ENCODE measurements around the gene SNTN.

SNTN gene

DNA sequence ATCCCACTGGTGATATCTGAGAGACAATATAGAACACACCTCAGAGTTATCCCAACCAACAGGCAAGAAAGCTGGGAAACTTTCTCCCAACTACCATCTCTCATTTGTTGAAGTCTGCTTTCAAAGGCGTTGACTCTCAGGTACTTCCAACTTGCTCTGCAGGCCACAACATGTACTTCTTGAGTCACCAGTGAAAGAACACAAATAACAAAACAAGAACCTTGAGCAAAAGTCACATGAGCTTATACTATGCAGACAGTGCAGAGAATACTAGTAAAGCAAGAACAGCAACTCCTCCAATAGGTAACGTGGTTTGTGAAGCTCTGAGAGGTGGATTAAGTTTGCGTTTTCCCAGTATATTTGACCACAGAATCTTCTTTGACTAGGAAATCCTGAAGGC is 20.6 kb downstream of the SNTN start:
- Histone ChIP-seq H3K4me1 (ENCODE audit: control insufficient read depth, insufficient read depth, low read length) (no peaks in the 10 kb centered on the region), H3K36me3 (ENCODE audit: control insufficient read depth, insufficient read depth, low read length) (no peaks in the 10 kb centered on the region), H3K4me3 (ENCODE audit: low read depth, low read length) (no peak overlapping the region), H3K27me3 (ENCODE audit: control insufficient read depth, insufficient read depth, low read length) (no peaks in the 10 kb centered on the region), H3K27ac (ENCODE audit: low read depth, low read length) (no peak overlapping the region), H3K9me3 (ENCODE audit: control insufficient read depth, insufficient read depth, low read length) (no peaks in the 10 kb centered on the region), H3K9ac (ENCODE audit: low read depth, low read length) (no peak overlapping the region)

GRCh38 chr3:63674586-63674985 is 22.1 kb downstream of the SNTN start:
- no peaks in the 10 kb centered on the region for H3K36me3 ChIP-seq (ENCODE audit: control insufficient read depth, insufficient read depth, low read length)
- H3K9me3 ChIP-seq (ENCODE audit: control insufficient read depth, insufficient read depth, low read length) = no peaks in the 10 kb centered on the region
- no peaks in the 10 kb centered on the region for H3K27me3 ChIP-seq (ENCODE audit: control insufficient read depth, insufficient read depth, low read length)
- H3K4me1 ChIP-seq (ENCODE audit: control insufficient read depth, insufficient read depth, low read length) = no peaks in the 10 kb centered on the region
- no peak overlapping the region for H3K27ac ChIP-seq (ENCODE audit: low read depth, low read length)
- no peak overlapping the region for H3K9ac ChIP-seq (ENCODE audit: low read depth, low read length)
- H3K4me3 ChIP-seq (ENCODE audit: low read depth, low read length) = no peak overlapping the region

DNA sequence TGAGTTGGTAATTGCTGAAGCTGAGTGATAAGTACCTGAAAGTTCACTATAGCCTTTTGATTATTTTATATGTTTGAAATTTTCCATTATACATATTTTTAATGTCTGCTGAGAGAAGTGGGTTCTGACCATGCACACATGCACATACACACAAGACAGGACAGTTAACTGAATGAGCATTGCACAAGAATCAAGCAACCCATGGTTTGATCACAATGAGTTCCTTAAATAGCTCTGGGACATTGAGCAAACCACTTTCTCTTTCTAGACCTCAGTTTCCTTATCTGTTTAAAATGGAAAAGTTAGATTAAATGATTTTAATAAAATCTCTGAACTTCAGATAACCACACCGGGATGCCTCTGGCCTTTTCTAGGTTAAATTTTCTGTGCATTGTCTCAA is 26.7 kb downstream of the SNTN start:
- no peaks in the 10 kb centered on the region for H3K4me1 ChIP-seq (ENCODE audit: control insufficient read depth, insufficient read depth, low read length)
- no peaks in the 10 kb centered on the region for H3K9me3 ChIP-seq (ENCODE audit: control insufficient read depth, insufficient read depth, low read length)
- H3K36me3 ChIP-seq (ENCODE audit: control insufficient read depth, insufficient read depth, low read length) = no peaks in the 10 kb centered on the region
- no peak overlapping the region for H3K27ac ChIP-seq (ENCODE audit: low read depth, low read length)
- H3K9ac ChIP-seq (ENCODE audit: low read depth, low read length) = no peak overlapping the region
- H3K4me3 ChIP-seq (ENCODE audit: low read depth, low read length) = no peak overlapping the region
- H3K27me3 ChIP-seq (ENCODE audit: control insufficient read depth, insufficient read depth, low read length) = no peaks in the 10 kb centered on the region

- no peaks in the 10 kb centered on the region for H3K4me1 ChIP-seq (ENCODE audit: control insufficient read depth, insufficient read depth, low read length)
- H3K27me3 ChIP-seq (ENCODE audit: control insufficient read depth, insufficient read depth, low read length) = no peaks in the 10 kb centered on the region
- H3K9ac ChIP-seq (ENCODE audit: low read depth, low read length) = no peak overlapping the region
- no peak overlapping the region for H3K4me3 ChIP-seq (ENCODE audit: low read depth, low read length)
- no peaks in the 10 kb centered on the region for H3K9me3 ChIP-seq (ENCODE audit: control insufficient read depth, insufficient read depth, low read length)
- no peak overlapping the region for H3K27ac ChIP-seq (ENCODE audit: low read depth, low read length)
- H3K36me3 ChIP-seq (ENCODE audit: control insufficient read depth, insufficient read depth, low read length) = no peaks in the 10 kb centered on the region
Measured at GRCh38 chr3:63684081-63684480, 31.6 kb downstream of the SNTN start.

DNA sequence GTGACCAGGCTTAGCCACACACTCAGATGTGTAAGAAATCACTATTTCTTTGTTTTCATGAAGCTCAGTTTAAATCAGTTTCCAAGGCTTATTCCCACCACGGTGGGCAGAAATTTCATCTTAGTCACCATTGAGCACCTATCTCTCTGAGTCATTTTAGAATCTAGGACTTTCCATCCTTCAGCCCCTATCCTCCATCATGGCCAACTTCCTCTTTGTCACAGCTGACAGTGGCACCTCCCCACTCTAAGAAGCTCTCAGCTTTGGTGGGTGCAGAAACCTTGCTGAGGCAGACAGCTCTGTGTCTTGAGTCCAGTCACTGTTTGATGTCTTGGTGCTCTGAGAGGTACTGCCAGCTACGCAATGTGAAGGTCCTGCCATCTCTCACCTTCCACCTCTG is 32.9 kb downstream of the SNTN start:
- no peak overlapping the region for H3K4me3 ChIP-seq (ENCODE audit: low read depth, low read length)
- H3K36me3 ChIP-seq (ENCODE audit: control insufficient read depth, insufficient read depth, low read length) = no peaks in the 10 kb centered on the region
- H3K9ac ChIP-seq (ENCODE audit: low read depth, low read length) = no peak overlapping the region

DNA sequence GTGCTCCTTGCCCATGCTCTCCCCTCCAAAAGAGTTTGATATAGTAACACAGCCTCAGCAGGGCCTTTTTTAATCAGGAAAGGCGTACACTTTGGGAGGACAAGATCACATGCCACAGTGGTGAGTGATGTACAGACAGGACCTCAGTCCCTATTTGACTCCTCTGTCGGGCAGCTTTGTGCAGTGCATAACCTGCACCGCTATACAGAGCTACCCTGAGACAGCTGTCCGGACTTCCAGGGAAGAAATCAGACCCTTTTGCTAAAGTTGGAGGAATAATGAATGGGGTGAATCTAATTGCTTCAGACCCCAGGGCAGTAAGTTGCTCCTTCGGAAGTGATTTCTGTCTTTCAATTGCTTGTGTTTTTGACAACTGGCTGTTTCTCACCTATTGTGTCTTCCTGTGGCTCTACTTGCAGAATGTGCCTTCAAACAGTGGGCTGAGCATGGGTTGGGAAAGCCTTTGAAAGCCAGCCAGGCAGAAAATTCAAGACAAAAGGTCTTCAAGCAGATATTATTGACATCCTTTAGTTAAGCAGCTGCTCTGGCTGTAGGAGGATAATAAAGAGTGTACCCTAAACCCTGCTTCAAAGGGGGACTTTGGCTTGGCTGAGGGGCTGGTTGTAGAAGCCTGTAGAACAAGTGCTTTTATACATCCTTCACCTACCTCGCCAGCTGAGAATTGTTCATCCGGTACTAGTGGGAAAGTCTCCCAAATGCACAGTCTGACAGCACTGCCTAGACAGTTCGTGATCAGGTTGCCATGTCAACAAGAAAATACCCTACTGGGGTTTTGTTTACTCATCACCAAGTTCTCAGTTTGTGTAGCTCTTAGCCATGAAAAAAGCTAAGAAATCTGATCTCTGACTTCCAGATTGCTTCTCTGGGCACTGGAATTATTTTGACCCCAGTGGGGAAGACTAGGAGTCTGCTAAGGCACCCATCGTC is 35.1 kb downstream of the SNTN start:
- no peaks in the 10 kb centered on the region for H3K36me3 ChIP-seq (ENCODE audit: control insufficient read depth, insufficient read depth, low read length)
- H3K4me1 ChIP-seq (ENCODE audit: control insufficient read depth, insufficient read depth, low read length) = no peaks in the 10 kb centered on the region
- no peaks in the 10 kb centered on the region for H3K9me3 ChIP-seq (ENCODE audit: control insufficient read depth, insufficient read depth, low read length)
- no peak overlapping the region for H3K4me3 ChIP-seq (ENCODE audit: low read depth, low read length)
- H3K27ac ChIP-seq (ENCODE audit: low read depth, low read length) = no peak overlapping the region
- H3K9ac ChIP-seq (ENCODE audit: low read depth, low read length) = no peak overlapping the region
- no peaks in the 10 kb centered on the region for H3K27me3 ChIP-seq (ENCODE audit: control insufficient read depth, insufficient read depth, low read length)

More for the DNA sequence above, 32.9 kb downstream of the SNTN start:
- H3K4me1 ChIP-seq (ENCODE audit: control insufficient read depth, insufficient read depth, low read length) = no peaks in the 10 kb centered on the region
- H3K9me3 ChIP-seq (ENCODE audit: control insufficient read depth, insufficient read depth, low read length) = no peaks in the 10 kb centered on the region
- no peaks in the 10 kb centered on the region for H3K27me3 ChIP-seq (ENCODE audit: control insufficient read depth, insufficient read depth, low read length)
- no peak overlapping the region for H3K27ac ChIP-seq (ENCODE audit: low read depth, low read length)

- no peak overlapping the region for H3K4me3 ChIP-seq (ENCODE audit: low read depth, low read length)
- H3K27me3 ChIP-seq (ENCODE audit: control insufficient read depth, insufficient read depth, low read length) = no peaks in the 10 kb centered on the region
- H3K27ac ChIP-seq (ENCODE audit: low read depth, low read length) = no peak overlapping the region
- no peaks in the 10 kb centered on the region for H3K36me3 ChIP-seq (ENCODE audit: control insufficient read depth, insufficient read depth, low read length)
- H3K4me1 ChIP-seq (ENCODE audit: control insufficient read depth, insufficient read depth, low read length) = no peaks in the 10 kb centered on the region
- no peak overlapping the region for H3K9ac ChIP-seq (ENCODE audit: low read depth, low read length)
- peaks cover 12% of the 10 kb centered on the region for H3K9me3 ChIP-seq (ENCODE audit: control insufficient read depth, insufficient read depth, low read length)
Measured at GRCh38 chr3:63689285-63689684, 36.8 kb downstream of the SNTN start.

DNA sequence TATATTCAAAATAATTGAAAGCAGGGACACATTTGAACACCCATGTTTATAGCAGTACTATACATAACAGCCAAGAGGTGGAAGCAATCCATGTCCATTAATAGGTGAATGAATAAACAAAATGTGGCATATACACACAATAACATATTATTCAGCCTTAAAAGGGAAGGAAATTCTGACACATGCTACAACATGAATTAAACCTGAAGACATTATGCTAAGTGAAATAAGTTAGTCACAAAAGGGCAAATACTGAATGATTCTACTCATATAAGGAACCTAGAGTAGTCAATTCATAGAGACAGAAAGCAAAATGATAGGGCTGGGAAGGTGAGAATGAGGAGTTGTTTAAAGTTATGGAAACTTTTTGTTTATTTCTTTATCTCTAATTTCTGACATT is 40.9 kb downstream of the SNTN start:
- no peaks in the 10 kb centered on the region for H3K27me3 ChIP-seq (ENCODE audit: control insufficient read depth, insufficient read depth, low read length)
- no peak overlapping the region for H3K27ac ChIP-seq (ENCODE audit: low read depth, low read length)
- peaks cover 12% of the 10 kb centered on the region for H3K9me3 ChIP-seq (ENCODE audit: control insufficient read depth, insufficient read depth, low read length)
- no peaks in the 10 kb centered on the region for H3K36me3 ChIP-seq (ENCODE audit: control insufficient read depth, insufficient read depth, low read length)
- H3K4me1 ChIP-seq (ENCODE audit: control insufficient read depth, insufficient read depth, low read length) = no peaks in the 10 kb centered on the region
- H3K9ac ChIP-seq (ENCODE audit: low read depth, low read length) = no peak overlapping the region
- no peak overlapping the region for H3K4me3 ChIP-seq (ENCODE audit: low read depth, low read length)

DNA sequence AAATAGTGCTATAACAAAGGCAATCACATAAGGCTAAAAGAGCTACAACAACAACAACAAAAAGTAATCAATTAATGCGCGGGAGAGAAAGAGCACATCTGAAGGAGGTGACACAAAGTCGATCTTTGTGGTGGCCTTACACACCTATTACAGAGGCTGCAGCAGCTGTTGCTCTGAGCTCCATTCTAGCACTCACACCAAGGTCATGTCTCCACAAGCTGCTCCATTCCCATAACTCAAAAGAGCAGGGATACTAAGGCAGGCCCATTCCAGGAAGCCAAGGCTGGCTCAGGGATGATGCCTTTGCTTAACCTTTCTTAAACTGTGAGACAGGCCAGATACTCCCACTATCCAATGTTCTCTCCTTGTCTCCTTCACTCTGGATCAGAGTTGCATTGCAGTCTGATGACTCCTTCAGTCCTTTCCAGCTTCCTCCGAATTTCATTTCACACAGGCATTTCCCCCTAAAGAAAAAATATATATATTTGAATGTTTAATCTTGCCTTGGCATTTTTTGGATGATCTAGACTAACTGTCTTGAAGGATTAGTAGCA is 52.7 kb downstream of the SNTN start:
- H3K4me1 ChIP-seq (ENCODE audit: control insufficient read depth, insufficient read depth, low read length) = no peaks in the 10 kb centered on the region

GRCh38 chr3:63706321-63707085 is 54.0 kb downstream of the SNTN start:
- H3K9me3 ChIP-seq (ENCODE audit: control insufficient read depth, insufficient read depth, low read length) = no peaks in the 10 kb centered on the region
- H3K4me3 ChIP-seq (ENCODE audit: low read depth, low read length) = no peak overlapping the region
- no peaks in the 10 kb centered on the region for H3K4me1 ChIP-seq (ENCODE audit: control insufficient read depth, insufficient read depth, low read length)
- H3K27me3 ChIP-seq (ENCODE audit: control insufficient read depth, insufficient read depth, low read length) = no peaks in the 10 kb centered on the region
- H3K27ac ChIP-seq (ENCODE audit: low read depth, low read length) = no peak overlapping the region
- H3K36me3 ChIP-seq (ENCODE audit: control insufficient read depth, insufficient read depth, low read length) = no peaks in the 10 kb centered on the region
- no peak overlapping the region for H3K9ac ChIP-seq (ENCODE audit: low read depth, low read length)

More for the DNA sequence above, 52.7 kb downstream of the SNTN start:
- Histone ChIP-seq H3K9ac (ENCODE audit: low read depth, low read length) (no peak overlapping the region), H3K9me3 (ENCODE audit: control insufficient read depth, insufficient read depth, low read length) (no peaks in the 10 kb centered on the region), H3K27ac (ENCODE audit: low read depth, low read length) (no peak overlapping the region), H3K27me3 (ENCODE audit: control insufficient read depth, insufficient read depth, low read length) (no peaks in the 10 kb centered on the region), H3K4me3 (ENCODE audit: low read depth, low read length) (no peak overlapping the region), H3K36me3 (ENCODE audit: control insufficient read depth, insufficient read depth, low read length) (no peaks in the 10 kb centered on the region)

- Histone ChIP-seq H3K36me3 (ENCODE audit: control insufficient read depth, insufficient read depth, low read length) (no peaks in the 10 kb centered on the region), H3K27ac (ENCODE audit: low read depth, low read length) (no peak overlapping the region), H3K9ac (ENCODE audit: low read depth, low read length) (no peak overlapping the region), H3K4me1 (ENCODE audit: control insufficient read depth, insufficient read depth, low read length) (no peaks in the 10 kb centered on the region), H3K4me3 (ENCODE audit: low read depth, low read length) (no peak overlapping the region), H3K27me3 (ENCODE audit: control insufficient read depth, insufficient read depth, low read length) (no peaks in the 10 kb centered on the region), H3K9me3 (ENCODE audit: control insufficient read depth, insufficient read depth, low read length) (no peaks in the 10 kb centered on the region)
Measured at GRCh38 chr3:63707731-63708130, 55.3 kb downstream of the SNTN start.
